Activated CD4-positive, alpha-beta T cell treated with anti-CD3 and anti-CD28 coated beads, Interleukin-2, amount 10 ng/mL, durations not matched to agents 7 days and 5 days (primary cell): ENCODE data around the gene GAGE12H. TPM values are rescaled to one million over a fixed set of nuclear protein-coding genes. Genes with fewer than 3 reads are reported as not detected.
"Not testable (repeated sequence)": the region's sequence is repeated elsewhere in the genome, so short reads cannot be mapped to it uniquely, and the experiment has no call there.

Experiments used
- CTCF ChIA-PET: fragments of 350-600 bp; sonication (Branson Sonifier 250); formaldehyde crosslinking; loops from one replicate; lab custom pipeline; 2021; ENCODE audit warnings: antibody characterized with exemption; lab: Charles Lee
- POLR2A ChIA-PET: fragments of 350-600 bp; sonication (Branson Sonifier 250); formaldehyde crosslinking; loops from one replicate; lab custom pipeline; 2021; ENCODE audit warnings: antibody characterized with exemption; lab: Charles Lee
- DNase-seq: peaks from one replicate; pipeline ENCODE4 v3.0.0-alpha.2; 2020
- H3K27ac Mint-ChIP-seq: one replicate; pipeline ENCODE4 v1.8.0; 2021; ENCODE audit warnings: mild to moderate bottlenecking, moderate library complexity, mixed read lengths
- H3K27me3 Mint-ChIP-seq: one replicate; pipeline ENCODE4 v1.8.0; 2021; ENCODE audit warnings: mixed read lengths
- H3K36me3 Mint-ChIP-seq: one replicate; pipeline ENCODE4 v1.8.0; 2021; ENCODE audit warnings: low read depth, mixed read lengths
- H3K4me1 Mint-ChIP-seq: one replicate; pipeline ENCODE4 v1.8.0; 2021; ENCODE audit warnings: mixed read lengths
- H3K4me3 Mint-ChIP-seq: one replicate; pipeline ENCODE4 v1.8.0; 2021; ENCODE audit warnings: mild to moderate bottlenecking, moderate library complexity, mixed read lengths
- H3K9me3 Mint-ChIP-seq: one replicate; pipeline ENCODE4 v1.8.0; 2021; ENCODE audit warnings: mixed read lengths
- total RNA-seq, 2 experiments: library from RNA; stranded (reverse); gene quantifications; one replicate each; pipeline ENCODE4 v1.2.3, GENCODE V29; 2021

Gene GAGE12H
- not detected for total RNA-seq

- DNase-seq, H3K9me3 Mint-ChIP-seq, CTCF ChIA-PET, POLR2A ChIA-PET, H3K4me1 Mint-ChIP-seq, H3K36me3 Mint-ChIP-seq, H3K4me3 Mint-ChIP-seq, H3K27ac Mint-ChIP-seq, H3K27me3 Mint-ChIP-seq: not testable (repeated sequence)
Observed at GRCh38 chrX:49579649-49580048, at the start of gene GAGE12H. GAGE12H (plus strand) TSS chrX:49579949; CDS start chrX:49581104, 1,155 bp downstream.

- H3K36me3 Mint-ChIP-seq, H3K27ac Mint-ChIP-seq, H3K4me3 Mint-ChIP-seq, CTCF ChIA-PET, H3K9me3 Mint-ChIP-seq, POLR2A ChIA-PET, H3K27me3 Mint-ChIP-seq, DNase-seq, H3K4me1 Mint-ChIP-seq: not testable (repeated sequence)
Observed at GRCh38 chrX:49531877-49532276, 47.9 kb upstream of the GAGE12H start, which contains the start of gene GAGE12C. GAGE12C (plus strand) TSS chrX:49532177; CDS start chrX:49533332, 1,155 bp downstream.

- POLR2A ChIA-PET, H3K4me3 Mint-ChIP-seq, H3K4me1 Mint-ChIP-seq, DNase-seq, H3K27me3 Mint-ChIP-seq, CTCF ChIA-PET, H3K27ac Mint-ChIP-seq, H3K9me3 Mint-ChIP-seq, H3K36me3 Mint-ChIP-seq: not testable (repeated sequence)
Observed at GRCh38 chrX:49541433-49541832, 38.3 kb upstream of the GAGE12H start, which contains the start of gene GAGE12D. GAGE12D (plus strand) TSS chrX:49541733; CDS start chrX:49542888, 1,155 bp downstream.

GRCh38 chrX:49550989-49551388 is 28.8 kb upstream of the GAGE12H start, which contains the start of gene GAGE12E:
GAGE12E (plus strand) TSS chrX:49551289; CDS start chrX:49552444, 1,155 bp downstream.
- H3K27ac Mint-ChIP-seq, DNase-seq, CTCF ChIA-PET, H3K4me1 Mint-ChIP-seq, H3K4me3 Mint-ChIP-seq, H3K27me3 Mint-ChIP-seq, H3K9me3 Mint-ChIP-seq, H3K36me3 Mint-ChIP-seq, POLR2A ChIA-PET: not testable (repeated sequence)

- DNase-seq, CTCF ChIA-PET, H3K4me3 Mint-ChIP-seq, POLR2A ChIA-PET, H3K9me3 Mint-ChIP-seq, H3K27ac Mint-ChIP-seq, H3K27me3 Mint-ChIP-seq, H3K36me3 Mint-ChIP-seq, H3K4me1 Mint-ChIP-seq: not testable (repeated sequence)
Observed at GRCh38 chrX:49560542-49560941, 19.2 kb upstream of the GAGE12H start, which contains the start of gene GAGE12F. GAGE12F (plus strand) TSS chrX:49560842; CDS start chrX:49561997, 1,155 bp downstream.

- DNase-seq, H3K4me3 Mint-ChIP-seq, H3K9me3 Mint-ChIP-seq, POLR2A ChIA-PET, H3K27me3 Mint-ChIP-seq, H3K4me1 Mint-ChIP-seq, H3K27ac Mint-ChIP-seq, H3K36me3 Mint-ChIP-seq, CTCF ChIA-PET: not testable (repeated sequence)
Observed at GRCh38 chrX:49568728-49569127, 11.0 kb upstream of the GAGE12H start.

GRCh38 chrX:49569152-49569551 is 10.6 kb upstream of the GAGE12H start:
- H3K36me3 Mint-ChIP-seq, CTCF ChIA-PET, H3K9me3 Mint-ChIP-seq, DNase-seq, POLR2A ChIA-PET, H3K4me1 Mint-ChIP-seq, H3K27me3 Mint-ChIP-seq, H3K4me3 Mint-ChIP-seq, H3K27ac Mint-ChIP-seq: not testable (repeated sequence)

- POLR2A ChIA-PET, H3K27ac Mint-ChIP-seq, H3K36me3 Mint-ChIP-seq, H3K9me3 Mint-ChIP-seq, H3K27me3 Mint-ChIP-seq, H3K4me1 Mint-ChIP-seq, DNase-seq, CTCF ChIA-PET, H3K4me3 Mint-ChIP-seq: not testable (repeated sequence)
Observed at GRCh38 chrX:49570100-49570499, 9.6 kb upstream of the GAGE12H start, which contains the start of gene GAGE12G. GAGE12G (plus strand) TSS chrX:49570400; CDS start chrX:49571555, 1,155 bp downstream.

GRCh38 chrX:49589196-49589595 is 9.4 kb downstream of the GAGE12H start, which contains the start of gene GAGE2A:
GAGE2A (plus strand) TSS chrX:49589496; CDS start chrX:49590651, 1,155 bp downstream.
- CTCF ChIA-PET, POLR2A ChIA-PET, H3K4me3 Mint-ChIP-seq, H3K27ac Mint-ChIP-seq, H3K4me1 Mint-ChIP-seq, H3K9me3 Mint-ChIP-seq, DNase-seq, H3K27me3 Mint-ChIP-seq, H3K36me3 Mint-ChIP-seq: not testable (repeated sequence)

GRCh38 chrX:49589769-49590478 is 10.2 kb downstream of the GAGE12H start:
- H3K4me1 Mint-ChIP-seq, H3K4me3 Mint-ChIP-seq, H3K27me3 Mint-ChIP-seq, CTCF ChIA-PET, DNase-seq, POLR2A ChIA-PET, H3K27ac Mint-ChIP-seq, H3K9me3 Mint-ChIP-seq, H3K36me3 Mint-ChIP-seq: not testable (repeated sequence)

- DNase-seq, CTCF ChIA-PET, POLR2A ChIA-PET, H3K27ac Mint-ChIP-seq, H3K4me1 Mint-ChIP-seq, H3K4me3 Mint-ChIP-seq, H3K27me3 Mint-ChIP-seq, H3K36me3 Mint-ChIP-seq, H3K9me3 Mint-ChIP-seq: not testable (repeated sequence)
Observed at GRCh38 chrX:49590488-49590887, 10.7 kb downstream of the GAGE12H start.

- H3K9me3 Mint-ChIP-seq, CTCF ChIA-PET, DNase-seq, H3K4me3 Mint-ChIP-seq, H3K27ac Mint-ChIP-seq, H3K27me3 Mint-ChIP-seq, H3K4me1 Mint-ChIP-seq, POLR2A ChIA-PET, H3K36me3 Mint-ChIP-seq: not testable (repeated sequence)
Observed at GRCh38 chrX:49598720-49599119, 19.0 kb downstream of the GAGE12H start, which contains the start of gene GAGE1. GAGE1 (plus strand) TSS chrX:49599020; CDS start chrX:49600175, 1,155 bp downstream.

- Mint-ChIP-seq H3K4me1 (no peaks in the 10 kb centered on the region), H3K4me3 (no peak overlapping the region), H3K27ac (no peak overlapping the region), H3K27me3 (no peaks in the 10 kb centered on the region), H3K36me3 (no peaks in the 10 kb centered on the region), H3K9me3 (no peaks in the 10 kb centered on the region)
- POLR2A ChIA-PET: no interaction called here
- CTCF ChIA-PET: no interaction called here
- DNase-seq: no peak
Observed at GRCh38 chrX:49610718-49611310, 31.1 kb downstream of the GAGE12H start.
